Prostate gland (tissue), 2 donors: Measurements from ENCODE around the gene PPM1G. TPM values are rescaled to one million over a fixed set of nuclear protein-coding genes. Genes with fewer than 3 reads are reported as not detected.

ENCODE experiments used
- DNase-seq: peaks from one replicate; pipeline ENCODE4 v3.0.0-alpha.2; 2019; ENCODE audit warnings: low spot score
- H3K27ac ChIP-seq, 2 donors: fragments of 200-600 bp; sonication (generic); 2 replicates each; pipeline ENCODE4 v1.5.1; 2017 to 2019
- H3K27me3 ChIP-seq: fragments of 200-600 bp; sonication (generic); replicated peaks from 2 replicates; pipeline ENCODE4 v1.5.1; 2019; ENCODE audit not compliant: insufficient read depth
- H3K36me3 ChIP-seq, 2 donors: fragments of 200-600 bp; sonication (generic); 1 replicate in 1 of 2; 2 replicates in 1 of 2; pipeline versions ENCODE4 v1.5.1 to v1.8.1; 2017 to 2019
- H3K4me1 ChIP-seq: fragments of 200-600 bp; sonication (generic); replicated peaks from 2 replicates; pipeline ENCODE4 v1.5.1; 2019
- H3K4me3 ChIP-seq, 2 donors: fragments of 200-600 bp; sonication (generic); 2 replicates each; pipeline ENCODE4 v1.5.1; 2017 to 2019
- H3K9me3 ChIP-seq: fragments of 200-600 bp; sonication (generic); 2 replicates; pipeline ENCODE4 v1.5.1; 2017
- POLR2A ChIP-seq: fragments of 450-650 bp; IDR thresholded peaks from one replicate; pipeline ENCODE4 v1.6.1; 2016; ENCODE audit warnings: antibody characterized with exemption, mild to moderate bottlenecking
- POLR2AphosphoS5 ChIP-seq: sonication (generic); formaldehyde crosslinking; IDR thresholded peaks from one replicate; pipeline ENCODE4 v1.6.1; 2017; ENCODE audit warnings: antibody characterized with exemption
- WGBS: methylation state at CpG from one replicate; pipeline ENCODE4 v1.1.5; 2018; 5-methylcytosine and 5-hydroxymethylcytosine counted together
- intact Hi-C: fragments of 100-400 bp; cut with DNase I; formaldehyde crosslinking; loops from one replicate; pipeline ENCODE4 v1.14.2; 2022
- total RNA-seq, 2 donors: library from RNA; depleted of rRNA; stranded (reverse); fragments of >200 nt; gene quantifications; one replicate each; pipeline ENCODE4 v1.1.0, GENCODE V29; 2016
- TF ChIP-seq, protein P1 (sequence below), 4 experiments: fragments of 200-600 bp in 2 of 4; fragments of 450-650 bp in 2 of 4; sonication (generic) in 2 of 4; IDR thresholded peaks; 1 replicate in 3 of 4; 2 replicates in 1 of 4; pipeline ENCODE4 v1.5.1; 2016 to 2019; ENCODE audit warnings: antibody characterized with exemption in 4 of 4, mild to moderate bottlenecking in 2 of 4, moderate library complexity in 2 of 4

The PPM1G gene
- total RNA-seq, 2 donors from 2014 or later, result 57.2 to 65.4 TPM

DNA sequence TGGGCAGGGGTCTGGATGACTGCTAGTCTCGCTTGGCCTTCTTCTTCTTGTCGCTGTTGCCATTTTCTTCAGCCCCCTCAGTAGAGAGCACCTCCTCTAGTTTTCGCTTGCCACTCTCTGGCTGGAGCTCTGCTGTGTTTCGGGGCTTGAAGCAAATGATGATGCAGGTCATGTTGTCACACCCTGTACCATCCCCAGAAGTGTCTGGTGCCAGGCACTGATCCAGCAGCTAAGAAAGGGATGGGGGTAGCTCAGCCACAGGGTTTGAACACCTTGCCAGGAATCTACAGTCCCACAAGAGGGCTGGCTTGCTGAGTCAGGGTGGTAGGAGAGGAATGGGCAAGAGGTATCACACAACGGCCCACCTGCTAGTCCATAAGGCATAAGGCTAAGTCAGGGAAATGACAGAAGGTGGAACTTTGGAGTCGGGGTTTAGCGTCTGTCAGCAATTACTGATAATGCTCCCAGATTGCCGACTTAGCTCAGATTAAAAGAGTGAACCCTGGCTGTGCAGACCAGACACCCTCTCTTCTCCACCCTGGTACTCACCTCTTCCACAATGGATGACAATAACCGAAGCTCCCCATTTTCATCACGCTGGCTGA, 27.7 kb downstream of the PPM1G start:
- Histone ChIP-seq H3K27ac (peak overlapping the region; percentile 91), H3K4me3 (peak overlapping the region in 1 of 2 donors; percentile 95), H3K27me3 (no peaks in the 10 kb centered on the region), H3K36me3 (peaks cover 4 to 6% of the 10 kb centered on the region in 2 donors), H3K4me1 (peaks cover 5% of the 10 kb centered on the region), H3K9me3 (no peaks in the 10 kb centered on the region)
- no peak for DNase-seq
- intact Hi-C loops, result no loop called here
- 92% methylated on average over 10 of the region's 10 CpGs for WGBS
- TF ChIP-seq POLR2A (no peak), POLR2AphosphoS5 (no peak)
- TF ChIP-seq, protein P1, sequence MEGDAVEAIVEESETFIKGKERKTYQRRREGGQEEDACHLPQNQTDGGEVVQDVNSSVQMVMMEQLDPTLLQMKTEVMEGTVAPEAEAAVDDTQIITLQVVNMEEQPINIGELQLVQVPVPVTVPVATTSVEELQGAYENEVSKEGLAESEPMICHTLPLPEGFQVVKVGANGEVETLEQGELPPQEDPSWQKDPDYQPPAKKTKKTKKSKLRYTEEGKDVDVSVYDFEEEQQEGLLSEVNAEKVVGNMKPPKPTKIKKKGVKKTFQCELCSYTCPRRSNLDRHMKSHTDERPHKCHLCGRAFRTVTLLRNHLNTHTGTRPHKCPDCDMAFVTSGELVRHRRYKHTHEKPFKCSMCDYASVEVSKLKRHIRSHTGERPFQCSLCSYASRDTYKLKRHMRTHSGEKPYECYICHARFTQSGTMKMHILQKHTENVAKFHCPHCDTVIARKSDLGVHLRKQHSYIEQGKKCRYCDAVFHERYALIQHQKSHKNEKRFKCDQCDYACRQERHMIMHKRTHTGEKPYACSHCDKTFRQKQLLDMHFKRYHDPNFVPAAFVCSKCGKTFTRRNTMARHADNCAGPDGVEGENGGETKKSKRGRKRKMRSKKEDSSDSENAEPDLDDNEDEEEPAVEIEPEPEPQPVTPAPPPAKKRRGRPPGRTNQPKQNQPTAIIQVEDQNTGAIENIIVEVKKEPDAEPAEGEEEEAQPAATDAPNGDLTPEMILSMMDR (IDR thresholded peaks at IDR 0.05), result no peak

GRCh38 chr2:27380626-27381545, 28.5 kb downstream of the PPM1G start, which contains the start of gene ZNF513:
TSS of gene ZNF513 (minus strand) at chr2:27380734. CDS start at chr2:27380526, 208 bp downstream.
- Histone ChIP-seq H3K27me3 (no peaks in the 10 kb centered on the region), H3K4me3 (peak within 1 kb of the TSS; percentile 74 to 95), H3K9me3 (no peaks in the 10 kb centered on the region), H3K27ac (peak within 1 kb of the TSS; percentile 91), H3K36me3 (peaks cover 9% of the 10 kb centered on the region in 2 donors), H3K4me1 (peaks cover 5% of the 10 kb centered on the region)
- WGBS, result 7% methylated on average over 62 of the region's 67 CpGs
- peak; percentile 98 for DNase-seq
- TF ChIP-seq POLR2A, result peak; percentile 62
- peak; percentile 99 for TF ChIP-seq POLR2AphosphoS5
- TF ChIP-seq, protein P1 (IDR thresholded peaks at IDR 0.05), result no peak
- intact Hi-C loops, result no loop called here

DNA sequence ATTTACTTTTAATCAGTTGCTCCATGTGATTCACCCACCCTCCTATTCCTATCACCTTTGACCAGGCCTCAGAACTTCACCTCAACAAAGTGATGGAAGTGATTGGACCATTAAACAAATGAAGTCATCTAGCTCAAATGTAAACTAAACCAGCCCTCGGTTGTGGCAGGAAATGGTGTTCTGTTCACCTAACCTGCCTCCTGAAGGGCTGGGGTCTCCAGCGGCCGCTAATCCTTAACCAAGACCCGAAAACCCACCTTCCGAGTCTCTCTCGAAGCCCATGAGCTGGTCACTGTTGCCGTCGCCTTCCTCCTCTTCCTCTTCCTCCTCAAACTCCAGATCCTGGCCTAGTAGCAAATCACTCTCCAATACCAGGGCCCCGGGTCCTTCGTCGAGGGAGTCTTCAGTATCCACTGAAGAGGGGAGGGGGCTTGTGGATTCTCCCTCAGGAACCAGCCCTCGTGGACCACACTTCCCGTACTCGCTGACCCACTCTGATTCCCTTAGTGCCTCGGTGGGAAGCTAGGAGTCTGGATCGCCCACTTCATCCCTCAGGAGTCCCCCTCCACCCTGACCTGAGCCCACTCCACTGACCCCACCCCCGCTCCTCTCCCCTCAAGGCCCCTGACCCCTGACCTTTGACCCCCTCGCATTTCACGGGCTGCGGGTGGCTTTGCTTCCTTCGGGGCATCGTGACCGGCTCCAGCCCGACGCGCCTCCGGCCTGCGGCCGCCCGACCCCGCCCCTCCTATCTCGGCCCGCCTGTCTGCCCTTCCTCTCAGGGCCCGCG, 29.4 kb downstream of the PPM1G start:
- peaks cover 14 to 17% of the 10 kb centered on the region in 2 donors for H3K36me3 ChIP-seq
- intact Hi-C loops, result loop anchor here (10.0 kb wide), 1 partner anchor 165 kb away; the partner anchor contains the start of genes ATRAID, CAD and SLC5A6
- peaks cover 5% of the 10 kb centered on the region for H3K4me1 ChIP-seq
- H3K4me3 ChIP-seq, result peak overlapping the region; percentile 74 to 95
- under 1% methylated on average over 28 of the region's 35 CpGs for WGBS
- H3K27ac ChIP-seq, result peak overlapping the region; percentile 91
- no peaks in the 10 kb centered on the region for H3K27me3 ChIP-seq
- no peaks in the 10 kb centered on the region for H3K9me3 ChIP-seq
- TF ChIP-seq POLR2AphosphoS5 (no peak), POLR2A (no peak)
- TF ChIP-seq, protein P1 (IDR thresholded peaks at IDR 0.05), result no peak
- peak; percentile 36 for DNase-seq

DNA sequence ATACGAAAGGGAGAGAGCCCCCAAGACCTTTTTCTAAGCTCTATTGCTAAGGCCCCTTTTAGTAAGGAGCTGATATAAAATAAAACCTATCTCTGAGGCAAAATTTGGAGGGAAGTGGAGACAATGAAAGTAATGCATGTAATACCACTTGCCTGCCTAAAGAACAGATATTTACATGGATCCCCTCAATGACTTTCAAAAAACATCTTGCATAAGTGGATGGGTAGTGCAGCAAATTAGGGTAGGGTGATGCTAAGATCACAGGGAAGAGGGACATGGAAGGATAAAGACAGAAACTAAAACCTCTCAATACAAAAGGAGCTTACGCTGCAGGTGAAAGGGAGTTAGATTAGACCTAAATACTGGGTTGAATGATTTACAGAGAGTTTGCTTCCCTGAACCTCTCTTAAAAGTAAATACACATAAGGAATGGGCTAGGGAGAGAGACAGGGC, 30.0 kb downstream of the PPM1G start:
- TF ChIP-seq POLR2AphosphoS5 (no peak), POLR2A (no peak)
- TF ChIP-seq, protein P1 (IDR thresholded peaks at IDR 0.05), result no peak
- intact Hi-C loops, result loop anchor here (10.0 kb wide), 1 partner anchor 165 kb away; the partner anchor contains the start of genes ATRAID, CAD and SLC5A6
- Histone ChIP-seq H3K4me1 (peaks cover 5% of the 10 kb centered on the region), H3K9me3 (no peaks in the 10 kb centered on the region), H3K36me3 (peaks cover 17 to 21% of the 10 kb centered on the region in 2 donors), H3K27me3 (no peaks in the 10 kb centered on the region), H3K4me3 (peak overlapping the region; percentile 74 to 95), H3K27ac (peak overlapping the region; percentile 91)
- DNase-seq, result no peak
- WGBS, result 64% methylated on average over 2 of the region's 2 CpGs
